HepG2 (cell line): ENCODE results near the gene GLIS2. TPM values are rescaled to one million over a fixed set of nuclear protein-coding genes. Genes with fewer than 3 reads are reported as not detected.
A peak's percentile ranks its signal among the peaks of the same experiment; 100 is the strongest.

Experiments used
- CTCF ChIP-seq: sonication (generic); formaldehyde crosslinking; IDR thresholded peaks from 2 replicates; pipeline ENCODE4 v1.5.0; 2020; ENCODE audit warnings: mild to moderate bottlenecking, missing genetic modification reagents, moderate library complexity
- FOXP4 ChIP-seq: sonication (generic); formaldehyde crosslinking; IDR thresholded peaks from 2 replicates; pipeline ENCODE4 v1.4.0; 2020; ENCODE audit warnings: missing genetic modification reagents
- GATAD1 ChIP-seq: IDR thresholded peaks from 2 replicates; pipeline ENCODE4 v1.6.1; 2016; ENCODE audit warnings: missing genetic modification reagents, missing compliant biosample characterization
- GFI1 ChIP-seq: sonication (generic); formaldehyde crosslinking; IDR thresholded peaks from 2 replicates; pipeline ENCODE4 v1.5.0; 2020; ENCODE audit warnings: missing genetic modification reagents, mild to moderate bottlenecking, borderline replicate concordance
- HNRNPLL ChIP-seq: fragments of 200-400 bp; formaldehyde crosslinking; IDR thresholded peaks from 2 replicates; pipeline ENCODE4 v1.6.1; 2017; ENCODE audit warnings: mild to moderate bottlenecking, low read depth, low read length; ENCODE audit not compliant: poor library complexity, severe bottlenecking
- HNRNPUL1 ChIP-seq: fragments of 200-400 bp; formaldehyde crosslinking; IDR thresholded peaks from 2 replicates; pipeline ENCODE4 v1.6.1; 2017; ENCODE audit warnings: low read depth, mild to moderate bottlenecking, low read length, moderate library complexity
- MLX ChIP-seq: IDR thresholded peaks from 2 replicates; pipeline ENCODE4 v1.6.1; 2016
- NR2F1 ChIP-seq, 2 experiments: fragments of 450-650 bp in 1 of 2; formaldehyde crosslinking in 1 of 2; IDR thresholded peaks; 2 replicates each; pipeline versions ENCODE4 v1.5.0 to v1.6.1; 2016 to 2020; ENCODE audit warnings: mild to moderate bottlenecking in 1 of 2, missing compliant biosample characterization in 1 of 2, missing genetic modification reagents in 1 of 2, moderate library complexity in 1 of 2
- NR2F2 ChIP-seq: IDR thresholded peaks from 2 replicates; pipeline ENCODE4 v1.6.1; 2012; ENCODE audit warnings: low read depth, inconsistent platforms, borderline replicate concordance
- SATB2 ChIP-seq: sonication (generic); formaldehyde crosslinking; IDR thresholded peaks from 2 replicates; pipeline ENCODE4 v1.5.0; 2020; ENCODE audit warnings: missing genetic modification reagents
- SIN3A ChIP-seq: IDR thresholded peaks from 2 replicates; pipeline ENCODE4 v1.6.1; 2011; ENCODE audit warnings: low read depth, mild to moderate bottlenecking, control low read depth, low read length, borderline replicate concordance
- TEAD3 ChIP-seq: optimal IDR thresholded peaks from 2 replicates; pipeline ENCODE3; 2016; ENCODE audit warnings: borderline replicate concordance
- U2AF1 ChIP-seq: fragments of 200-400 bp; formaldehyde crosslinking; optimal IDR thresholded peaks from 2 replicates; pipeline ENCODE3; 2017; ENCODE audit warnings: mild to moderate bottlenecking, low read depth, low read length
- ZC3H13 ChIP-seq: sonication (generic); formaldehyde crosslinking; IDR thresholded peaks from 2 replicates; pipeline ENCODE4 v1.8.1; 2023; ENCODE audit warnings: mild to moderate bottlenecking, missing genetic modification reagents, moderate library complexity
- ZFAT ChIP-seq: sonication (generic); formaldehyde crosslinking; conservative IDR thresholded peaks from 2 replicates; pipeline ENCODE4 v1.8.1; 2023; ENCODE audit warnings: missing genetic modification reagents, inconsistent platforms
- ZFX ChIP-seq: sonication (generic); formaldehyde crosslinking; IDR thresholded peaks from 2 replicates; pipeline ENCODE4 v1.4.0; 2020; ENCODE audit warnings: mild to moderate bottlenecking, low read depth, missing genetic modification reagents, moderate library complexity
- ZMYM4 ChIP-seq: sonication (generic); formaldehyde crosslinking; IDR thresholded peaks from 2 replicates; pipeline ENCODE4 v1.8.1; 2023; ENCODE audit warnings: mild to moderate bottlenecking, missing genetic modification reagents
- ZNF326 ChIP-seq: sonication (generic); formaldehyde crosslinking; IDR thresholded peaks from 2 replicates; pipeline ENCODE4 v1.4.0; 2020; ENCODE audit warnings: missing genetic modification reagents, borderline replicate concordance
- ZNF367 ChIP-seq: sonication (generic); formaldehyde crosslinking; IDR thresholded peaks from 2 replicates; pipeline ENCODE4 v1.4.0; 2020; ENCODE audit warnings: missing genetic modification reagents, borderline replicate concordance
- ZNF574 ChIP-seq: sonication (generic); formaldehyde crosslinking; IDR thresholded peaks from 2 replicates; pipeline ENCODE4 v1.4.0; 2020; ENCODE audit warnings: missing genetic modification reagents
- ZNF607 ChIP-seq: sonication (generic); formaldehyde crosslinking; IDR thresholded peaks from 2 replicates; pipeline ENCODE4 v1.5.1; 2020; ENCODE audit warnings: missing genetic modification reagents, mild to moderate bottlenecking, borderline replicate concordance
- ZNF678 ChIP-seq: sonication (generic); formaldehyde crosslinking; IDR thresholded peaks from 2 replicates; pipeline ENCODE4 v1.4.0; 2020; ENCODE audit warnings: mild to moderate bottlenecking, missing genetic modification reagents
- ZNF788 ChIP-seq: sonication (generic); formaldehyde crosslinking; IDR thresholded peaks from 2 replicates; pipeline ENCODE4 v1.5.0; 2020; ENCODE audit warnings: mild to moderate bottlenecking, missing genetic modification reagents, borderline replicate concordance
- polyA plus RNA-seq, 8 experiments: library from polyadenylated mRNA; depleted of rRNA in 3 of 8; stranded (reverse) in 7 of 8; unstranded in 1 of 8; fragments of >200 nt; fragmentation: Illumina TruSeq in 4 of 8; extraction: Trizol in 4 of 8; gene quantifications; 2 replicates each; pipeline versions ENCODE4 v1.2.1 to v1.2.3, GENCODE V29; 2011 to 2016; ENCODE audit warnings: low read depth in 4 of 8, missing spikeins in 1 of 8, mixed read lengths in 1 of 8; ENCODE audit not compliant: insufficient read depth in 1 of 8
- total RNA-seq, 5 experiments: library from RNA; depleted of rRNA; stranded (reverse); fragments of >200 nt; fragmentation: Illumina TruSeq; extraction: Trizol; gene quantifications; 2 replicates each; pipeline ENCODE4 v1.2.3, GENCODE V29; 2016; ENCODE audit warnings: low read depth in 1 of 5

Gene GLIS2
- total and polyA plus RNA-seq, 2 of the 13 experiments (the other 11 are each of a cell fraction or from before 2014, with no cell fraction given) = 0.28 to 0.29 TPM

GRCh38 chr16:4288148-4288921, 27.5 kb upstream of the GLIS2 start (continued):
- TF ChIP-seq ZFAT (CRISPR knock-in tag) (no peak), ZFX (CRISPR knock-in tag) (peak; percentile 50), ZNF574 (peak; percentile 44; the same call in 1 of the 2 replicates), ZNF678 (CRISPR knock-in tag) (no peak), U2AF1 (no peak), GFI1 (no peak), ZNF788 (CRISPR knock-in tag) (peak; percentile 46; the same call in 1 of the 2 replicates), NR2F2 (no peak), SIN3A (no peak), ZNF367 (no peak), HNRNPLL (peak; percentile 33), MLX (CRISPR knock-in tag) (no peak), ZNF326 (no peak), NR2F1 (CRISPR knock-in tag; IDR thresholded peaks at IDR 0.05) (no peak), HNRNPUL1 (no peak), FOXP4 (CRISPR knock-in tag) (no peak), SATB2 (no peak), TEAD3 (CRISPR knock-in tag) (peak; percentile 66), ZMYM4 (CRISPR knock-in tag) (peak; percentile 51; the same call in 1 of the 2 replicates), GATAD1 (peak; percentile 17; the same call in 1 of the 2 replicates), ZC3H13 (CRISPR knock-in tag) (no peak), ZNF607 (CRISPR knock-in tag) (no peak), CTCF (CRISPR knock-in tag) (peak; percentile 97)
